HG03521 (cell line): ENCODE measurements around the gene AKAP6.
A peak's percentile ranks its signal among the peaks of the same experiment; 100 is the strongest.

Experiments used
- ATAC-seq: cut with Tn5 transposase; IDR thresholded peaks from one replicate; pipeline ENCODE4 v1.9.1; 2021; ENCODE audit warnings: mild to moderate bottlenecking, moderate library complexity; ENCODE audit not compliant: unreplicated experiment

The AKAP6 gene

DNA sequence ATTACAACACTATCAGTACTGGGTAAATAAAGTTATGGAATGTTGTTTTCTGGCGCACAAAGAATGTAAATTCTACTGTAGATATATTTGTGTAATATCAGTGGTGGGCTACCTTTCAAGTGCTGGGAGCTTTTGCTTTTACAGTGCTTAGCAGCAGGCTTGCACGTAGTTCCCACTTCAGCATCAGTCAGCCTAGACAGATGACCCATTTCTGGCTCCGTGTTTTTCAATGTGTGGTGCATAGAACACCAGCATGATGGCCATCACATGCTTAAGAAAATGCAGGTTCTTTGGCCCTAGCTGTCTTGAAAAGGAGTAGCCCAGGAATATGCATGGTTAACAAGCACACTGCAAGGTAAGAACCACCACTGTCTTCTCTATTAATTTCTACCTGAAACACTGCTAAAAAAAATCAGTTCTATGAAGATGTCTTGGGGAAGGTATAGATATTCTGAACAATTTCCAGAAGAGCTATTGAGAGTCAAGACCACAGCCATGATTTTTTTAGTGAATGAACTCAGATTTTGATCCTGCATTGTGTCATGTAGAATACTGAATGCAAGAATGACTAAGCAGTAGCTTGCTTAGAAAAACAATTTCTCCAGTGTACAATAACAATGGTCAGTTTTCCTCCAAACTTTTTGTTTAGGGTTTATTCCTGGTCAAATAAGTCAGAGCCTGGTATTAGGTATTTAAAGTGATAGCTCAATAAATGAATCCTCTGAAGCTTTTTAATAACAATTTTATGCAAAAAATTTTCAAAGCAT is 195.7 kb downstream of the AKAP6 start:
- no peak for ATAC-seq

DNA sequence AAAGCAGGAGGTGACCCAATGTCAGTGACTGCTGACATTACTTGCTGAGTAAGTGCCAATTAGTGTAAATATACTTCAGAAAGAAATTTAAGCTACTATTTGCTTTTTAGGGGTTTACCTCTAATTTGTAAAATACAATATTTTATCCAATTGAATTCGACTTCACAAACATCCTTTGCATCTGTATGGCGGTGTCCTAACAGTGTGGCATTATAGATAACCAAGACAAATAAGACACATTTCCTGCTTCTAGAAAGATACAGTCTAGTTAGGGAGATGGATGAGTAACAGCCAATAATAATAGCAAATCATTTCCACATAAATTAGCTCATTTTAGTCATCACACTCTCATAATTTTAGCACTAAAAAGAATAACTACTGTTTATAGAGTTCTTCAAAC is 196.5 kb downstream of the AKAP6 start:
- no peak for ATAC-seq

DNA sequence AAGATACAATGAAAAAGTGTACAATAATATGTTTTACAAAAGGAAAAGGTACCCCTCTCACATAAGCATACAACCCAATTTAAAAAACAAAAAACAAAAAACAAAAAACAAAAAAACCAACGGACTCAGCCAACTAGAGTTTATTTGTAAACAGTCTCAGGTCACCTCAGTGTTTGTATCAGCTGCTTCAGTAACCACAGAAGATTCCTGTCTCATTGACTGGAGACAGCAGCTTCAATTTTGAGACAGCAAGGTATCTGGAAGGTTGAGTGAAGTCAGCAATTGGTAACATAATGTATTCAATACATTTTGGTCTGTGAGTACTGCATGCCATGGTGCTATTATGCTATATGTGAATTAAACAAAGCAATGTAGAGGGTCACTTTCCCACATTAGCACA is 201.7 kb downstream of the AKAP6 start:
- ATAC-seq = no peak

DNA sequence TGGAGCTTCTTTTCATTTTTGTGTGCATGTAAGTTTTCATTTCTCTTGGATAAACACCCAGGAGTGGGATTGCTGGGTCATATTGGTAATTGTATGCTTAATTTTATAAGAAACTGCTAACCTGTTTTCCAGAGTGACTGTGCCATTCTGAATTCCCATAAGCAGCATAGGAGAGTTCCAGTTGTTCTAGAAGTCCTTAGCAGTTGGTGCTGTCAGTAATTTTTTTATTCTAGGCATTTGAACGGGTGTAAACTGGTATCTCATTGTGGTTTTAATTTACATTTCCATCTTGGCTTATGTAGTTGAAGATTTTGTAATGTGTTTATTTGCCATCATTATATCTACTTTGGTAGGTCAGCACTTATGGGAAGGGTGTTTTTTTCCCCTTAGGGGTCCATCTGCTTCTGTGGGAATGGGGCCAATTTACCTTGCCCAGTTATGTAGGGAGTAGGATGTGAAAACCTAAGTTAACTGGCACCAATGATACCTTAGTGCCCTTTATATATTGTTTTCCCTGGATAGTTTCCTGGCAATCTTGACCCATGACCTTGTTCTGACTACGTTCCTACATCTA is 202.9 kb downstream of the AKAP6 start:
- ATAC-seq = no peak

DNA sequence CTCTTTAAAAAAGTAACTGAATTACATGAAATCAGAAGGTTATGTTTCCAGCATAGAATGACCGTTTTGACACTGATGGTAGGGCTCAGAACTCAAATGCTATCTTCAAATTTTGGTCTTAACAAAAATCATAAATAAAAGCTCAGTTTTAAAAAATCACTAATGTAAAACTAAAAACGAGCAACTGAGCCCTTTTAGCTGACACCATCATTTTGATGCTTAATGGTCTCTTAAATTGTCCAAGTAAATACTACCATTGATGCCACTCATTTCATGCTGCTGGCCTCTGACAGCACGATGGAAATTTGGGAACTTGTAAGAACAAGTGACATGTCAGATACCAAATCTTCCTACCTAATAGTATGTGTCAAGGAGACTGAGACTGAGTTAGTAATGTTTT is 205.0 kb downstream of the AKAP6 start:
- no peak for ATAC-seq

DNA sequence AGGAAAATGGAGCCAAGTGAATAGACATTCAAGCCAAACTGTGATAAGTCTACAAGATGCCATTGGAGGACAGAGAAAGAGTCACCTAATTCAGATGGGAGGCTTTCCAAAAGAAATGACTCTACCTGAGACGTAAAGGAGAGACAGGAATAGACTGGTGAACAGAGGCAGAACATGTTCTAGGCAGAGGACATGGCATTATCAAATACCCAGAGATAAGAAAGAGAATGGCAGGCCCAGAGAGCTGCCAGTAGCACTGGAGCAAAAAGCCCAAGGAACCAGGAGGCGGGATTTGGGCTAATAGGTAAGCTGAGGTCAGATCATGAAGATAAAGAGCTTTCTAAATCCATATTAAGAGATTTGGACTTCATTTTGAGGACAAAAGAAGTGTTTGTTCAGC is 207.1 kb downstream of the AKAP6 start:
- ATAC-seq = no peak

DNA sequence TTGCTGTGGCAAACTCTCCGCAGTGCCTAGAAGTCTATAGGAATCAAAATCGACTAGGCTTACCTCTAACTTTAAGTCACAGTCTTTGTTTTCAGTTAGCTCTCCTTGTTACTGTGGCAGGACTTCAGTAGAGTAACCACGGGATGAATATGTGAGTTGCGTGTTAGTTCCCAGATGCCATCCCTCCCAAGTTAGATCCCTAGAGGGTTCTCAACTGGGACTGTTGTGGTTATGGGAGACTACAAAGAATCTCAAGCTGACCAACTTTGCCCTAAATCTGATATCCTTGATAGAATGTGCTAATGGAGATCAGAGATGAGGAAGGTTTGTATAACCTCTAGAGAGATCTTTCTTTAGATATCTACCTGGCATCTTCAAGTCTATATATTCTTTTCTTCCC is 208.1 kb downstream of the AKAP6 start:
- no peak for ATAC-seq

DNA sequence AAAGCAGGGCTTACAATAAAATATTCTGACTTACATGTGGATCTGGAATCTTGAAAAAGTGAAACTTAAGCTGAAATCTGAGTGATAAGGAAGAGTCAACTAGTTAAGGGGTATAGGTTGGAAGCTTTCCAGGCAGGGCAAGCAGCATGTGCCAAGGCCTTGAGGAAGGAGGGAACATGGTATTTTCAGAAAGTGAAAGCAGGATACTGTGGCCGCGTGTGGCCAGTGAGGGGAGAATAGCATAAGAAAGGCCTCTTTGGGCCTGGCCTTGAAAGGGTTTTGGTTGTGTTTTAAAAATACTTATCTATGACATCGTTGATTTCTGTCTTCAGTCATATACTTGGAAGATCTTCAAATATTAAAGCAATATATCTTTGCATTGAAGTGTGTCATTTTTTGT is 213.4 kb downstream of the AKAP6 start:
- ATAC-seq = no peak

DNA sequence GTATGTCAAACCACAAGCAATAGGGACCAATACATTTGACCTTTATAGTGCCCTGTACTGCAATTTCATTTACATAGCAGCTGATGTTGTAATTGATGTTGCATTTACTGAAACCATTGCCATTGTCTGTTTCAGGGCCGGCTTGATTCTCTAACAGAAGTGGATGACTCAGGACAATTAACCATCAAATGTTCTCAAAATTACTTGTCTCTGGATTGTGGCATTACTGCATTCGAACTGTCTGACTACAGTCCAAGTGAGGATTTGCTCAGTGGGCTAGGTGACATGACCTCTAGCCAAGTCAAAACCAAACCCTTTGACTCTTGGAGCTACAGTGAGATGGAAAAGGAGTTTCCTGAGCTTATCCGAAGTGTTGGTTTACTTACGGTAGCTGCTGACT is 216.0 kb downstream of the AKAP6 start:
- ATAC-seq = no peak

DNA sequence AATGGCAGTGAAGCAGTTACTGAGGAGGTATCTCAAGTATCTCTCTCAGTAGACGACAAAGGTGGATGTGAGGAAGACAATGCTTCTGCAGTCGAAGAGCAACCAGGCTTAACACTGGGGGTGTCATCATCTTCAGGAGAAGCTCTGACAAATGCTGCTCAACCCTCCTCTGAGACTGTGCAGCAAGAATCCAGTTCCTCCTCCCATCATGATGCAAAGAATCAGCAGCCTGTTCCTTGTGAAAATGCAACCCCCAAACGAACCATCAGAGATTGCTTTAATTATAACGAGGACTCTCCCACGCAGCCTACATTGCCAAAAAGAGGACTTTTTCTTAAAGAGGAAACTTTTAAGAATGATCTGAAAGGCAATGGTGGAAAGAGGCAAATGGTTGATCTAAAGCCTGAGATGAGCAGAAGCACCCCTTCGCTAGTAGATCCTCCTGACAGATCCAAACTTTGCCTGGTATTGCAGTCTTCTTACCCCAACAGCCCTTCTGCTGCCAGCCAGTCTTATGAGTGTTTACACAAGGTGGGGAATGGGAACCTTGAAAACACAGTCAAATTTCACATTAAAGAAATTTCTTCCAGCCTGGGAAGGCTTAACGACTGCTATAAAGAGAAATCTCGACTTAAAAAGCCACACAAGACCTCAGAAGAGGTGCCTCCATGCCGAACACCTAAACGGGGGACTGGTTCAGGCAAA is 216.6 kb downstream of the AKAP6 start:
- ATAC-seq = no peak

DNA sequence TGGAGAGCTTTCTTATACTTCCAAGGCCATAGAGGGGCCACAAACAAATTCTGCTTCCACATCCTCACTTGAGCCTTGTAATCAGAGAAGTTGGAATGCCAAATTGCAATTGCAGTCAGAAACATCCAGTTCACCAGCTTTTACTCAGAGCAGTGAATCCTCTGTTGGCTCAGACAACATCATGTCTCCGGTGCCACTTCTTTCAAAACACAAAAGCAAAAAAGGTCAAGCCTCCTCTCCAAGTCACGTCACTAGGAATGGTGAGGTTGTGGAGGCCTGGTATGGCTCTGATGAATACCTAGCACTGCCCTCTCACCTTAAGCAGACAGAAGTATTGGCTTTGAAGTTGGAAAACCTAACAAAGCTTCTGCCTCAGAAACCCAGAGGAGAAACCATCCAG is 217.1 kb downstream of the AKAP6 start:
- no peak for ATAC-seq

DNA sequence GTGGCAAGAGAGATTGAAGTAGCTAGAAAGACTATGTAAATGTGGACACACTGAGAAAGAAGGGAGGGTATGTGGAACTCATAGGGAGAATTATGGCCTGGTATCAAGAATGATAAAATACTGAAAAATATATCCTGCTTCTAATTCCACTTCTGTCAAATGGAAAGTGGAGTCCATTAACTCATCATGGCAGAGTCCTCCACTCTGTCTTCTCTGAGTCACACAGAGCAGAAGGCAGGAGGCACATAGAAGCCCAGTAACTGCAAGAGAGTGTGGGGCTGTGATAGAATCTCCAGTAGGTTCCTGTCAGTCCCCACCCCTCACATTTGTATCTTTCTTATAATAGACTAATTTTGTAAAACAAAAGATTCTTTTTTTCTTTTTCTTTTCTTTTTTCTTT is 223.7 kb downstream of the AKAP6 start:
- ATAC-seq = no peak

DNA sequence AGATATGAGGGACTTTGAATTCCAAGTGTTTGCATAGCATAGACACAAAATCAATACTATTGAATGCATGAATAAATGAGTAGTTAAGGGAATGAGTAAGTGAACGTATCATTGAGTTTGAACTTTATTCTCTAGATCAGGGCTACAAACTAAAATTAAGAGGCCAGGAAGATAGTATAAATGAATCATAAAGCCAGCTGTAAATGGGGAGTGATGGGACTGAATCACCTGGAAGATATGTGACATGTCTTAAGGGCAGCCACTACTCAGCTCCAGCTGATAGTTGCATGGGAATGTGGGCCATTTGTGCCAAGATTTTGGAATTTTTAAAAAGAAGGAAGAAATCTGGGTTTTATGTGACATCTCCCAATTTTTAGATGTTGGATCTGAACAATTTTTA is 229.9 kb downstream of the AKAP6 start:
- no peak for ATAC-seq

DNA sequence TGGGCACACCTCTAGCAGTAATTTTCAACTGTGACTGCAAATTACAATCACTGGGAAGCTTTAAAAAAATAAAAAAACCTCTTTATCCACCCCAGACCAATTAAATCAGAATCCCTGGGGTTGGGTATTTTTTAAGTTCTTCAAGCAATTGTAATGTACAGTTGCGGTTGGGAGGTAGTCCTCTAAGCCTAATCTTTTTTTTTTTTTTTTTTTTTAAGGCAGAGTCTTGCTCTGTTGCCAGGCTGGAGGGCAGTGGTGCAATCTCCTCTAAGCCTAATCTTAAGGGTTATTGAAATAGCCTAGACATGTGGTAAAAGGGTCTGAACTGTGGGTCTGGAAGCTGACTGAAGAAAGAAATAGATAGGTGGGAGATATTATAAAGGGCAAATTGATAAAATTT is 230.5 kb downstream of the AKAP6 start:
- no peak for ATAC-seq

DNA sequence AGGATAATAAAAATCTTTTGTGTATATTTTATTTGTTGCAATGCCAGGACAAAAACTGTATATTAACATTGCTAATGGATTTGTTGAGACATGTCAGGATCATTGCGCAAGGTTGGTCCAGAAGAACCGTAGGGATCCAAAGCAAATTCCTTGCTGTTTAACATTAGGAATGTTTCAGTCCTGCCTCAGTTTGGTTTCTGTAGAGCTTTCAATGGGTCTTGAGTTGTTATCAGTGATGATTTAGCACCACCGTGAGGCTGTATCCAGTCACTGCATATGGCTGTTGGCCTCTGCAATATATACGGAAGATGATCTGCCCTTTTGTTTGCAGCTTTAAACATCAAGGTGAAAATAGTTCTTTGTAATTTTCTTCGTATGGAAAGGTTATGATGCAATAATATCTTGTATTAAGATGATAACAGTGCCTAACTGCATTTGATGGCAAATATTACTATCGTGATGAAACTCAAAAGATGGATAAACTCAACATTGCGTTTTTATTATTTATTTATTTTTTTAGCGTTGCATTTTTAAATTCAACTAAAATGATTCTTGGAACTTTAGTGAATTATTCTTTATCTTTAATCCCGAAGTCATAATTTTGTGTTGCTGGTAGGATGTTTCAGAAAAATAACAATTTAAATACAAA is 231.2 kb downstream of the AKAP6 start:
- peak; percentile 70 for ATAC-seq

DNA sequence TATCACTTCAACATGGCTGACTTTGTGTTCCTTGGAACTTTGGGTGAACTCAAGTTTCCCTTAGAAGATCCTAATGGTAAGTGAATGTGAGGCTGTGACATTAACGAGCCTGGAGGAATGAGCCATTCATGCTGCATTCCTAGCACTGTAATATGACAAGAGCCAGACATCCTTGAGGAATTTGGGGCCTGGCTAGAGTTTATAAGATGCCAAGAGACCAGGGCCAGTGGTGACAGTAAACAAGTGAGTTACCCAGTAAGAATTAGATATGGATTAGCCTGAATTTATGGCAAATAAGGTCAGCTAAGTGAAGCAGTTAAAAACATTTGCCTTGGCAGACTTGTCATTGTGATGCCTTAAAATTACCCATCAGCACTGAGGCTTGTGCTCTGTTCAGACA is 232.4 kb downstream of the AKAP6 start:
- ATAC-seq = no peak

DNA sequence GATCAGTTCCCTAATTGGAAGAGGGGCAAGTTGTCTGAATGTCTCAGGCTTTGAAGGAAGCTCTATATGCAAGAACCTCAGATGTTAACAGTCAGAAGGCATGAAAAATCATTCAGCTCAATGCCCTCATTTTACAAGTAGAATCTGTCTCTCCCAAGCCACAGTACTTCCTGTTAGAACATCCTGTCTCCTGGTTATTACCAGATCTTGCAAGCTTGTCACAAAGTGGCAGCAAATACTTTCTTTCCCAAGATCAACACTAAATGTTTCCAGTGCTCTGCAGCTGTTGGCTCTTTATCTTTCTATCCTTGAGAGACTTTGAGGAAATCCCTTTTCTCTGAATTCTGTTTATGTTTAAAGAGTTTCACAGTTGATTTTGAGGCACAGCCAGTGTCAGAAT is 235.5 kb downstream of the AKAP6 start:
- no peak for ATAC-seq

DNA sequence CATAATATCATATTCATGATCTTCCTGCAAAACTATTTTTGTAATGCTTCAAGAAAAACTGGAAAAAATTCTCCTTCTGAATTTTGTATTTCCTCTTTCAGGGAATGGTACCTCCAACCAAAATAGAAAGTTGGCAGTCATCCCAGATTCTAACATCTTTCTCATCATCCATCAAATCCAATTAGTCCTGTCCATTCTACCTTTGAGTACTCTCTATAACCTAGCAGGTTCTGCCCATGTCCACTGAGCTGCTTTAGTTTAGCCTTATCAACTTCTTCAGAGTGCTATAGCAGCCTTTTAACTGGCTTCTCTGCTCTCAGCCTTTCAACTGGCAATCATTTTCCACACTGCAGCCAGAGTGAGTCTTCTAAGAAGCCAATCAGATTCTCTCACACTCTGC is 236.2 kb downstream of the AKAP6 start:
- no peak for ATAC-seq

DNA sequence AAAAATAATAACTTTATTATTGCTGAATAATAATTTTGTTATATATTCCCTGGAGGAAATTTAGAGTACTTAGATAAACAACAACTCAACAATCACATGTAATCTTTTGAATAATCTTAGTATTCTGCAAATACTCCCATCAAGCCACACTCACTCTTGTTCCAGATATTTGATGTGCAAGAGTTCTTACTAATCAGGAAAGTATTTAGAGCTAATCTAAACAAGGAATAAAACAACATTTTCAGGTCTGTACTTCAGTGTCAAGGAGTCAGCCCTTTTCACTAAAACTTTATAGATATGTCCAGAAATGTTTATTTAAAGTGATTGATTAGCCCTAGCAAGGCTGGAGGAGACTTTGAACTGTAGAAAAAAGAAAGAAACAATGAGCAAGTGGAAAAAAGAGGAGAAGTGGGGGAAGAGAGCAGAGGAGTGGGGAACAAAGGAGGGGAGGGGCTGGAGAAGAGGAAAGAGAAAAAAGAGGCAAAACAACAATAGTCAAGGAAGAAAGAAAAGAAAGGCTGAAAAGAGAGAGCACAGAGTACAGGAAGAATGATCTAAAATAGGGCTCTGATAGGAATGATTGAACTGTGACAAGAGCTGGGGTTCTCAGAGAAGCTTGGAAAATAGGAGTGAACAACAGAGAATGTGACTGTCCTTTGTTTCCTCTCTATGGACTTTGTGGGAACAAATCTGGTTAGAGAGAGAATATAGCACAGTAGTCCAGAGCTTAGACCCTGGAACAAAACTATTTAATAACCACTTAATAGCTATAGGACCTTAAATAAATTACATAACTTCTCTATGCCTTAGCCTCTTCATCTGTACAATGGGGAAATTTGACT is 238.7 kb downstream of the AKAP6 start:
- ATAC-seq = no peak

DNA sequence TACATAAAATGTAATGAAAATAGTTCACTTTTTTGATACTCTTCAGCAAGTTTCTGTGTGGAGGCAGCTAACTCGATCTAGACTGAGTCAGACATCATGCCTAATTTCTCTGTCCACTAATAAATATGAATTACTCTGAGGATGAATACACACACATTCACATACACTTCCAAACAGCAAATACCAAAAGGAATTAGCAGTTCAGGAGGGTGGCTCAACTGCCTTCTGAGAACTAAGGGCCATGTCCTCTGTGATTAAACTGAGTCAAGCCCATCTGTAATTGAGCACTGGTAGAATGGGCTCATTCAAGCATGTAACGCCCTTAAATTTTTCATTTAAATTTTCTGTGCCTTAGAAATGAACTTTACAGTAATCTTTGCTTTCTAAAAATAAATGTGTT is 242.5 kb downstream of the AKAP6 start:
- no peak for ATAC-seq
